HEK293T (cell line): Measurements from ENCODE around the gene FEM1B.

Experiments
- BHLHE40 ChIP-seq: fragments of 450-650 bp; IDR thresholded peaks from 2 replicates; pipeline ENCODE4 v1.6.1; 2016; ENCODE audit warnings: mild to moderate bottlenecking, moderate library complexity, borderline replicate concordance
- SP1 ChIP-seq: fragments of 450-650 bp; IDR thresholded peaks from 2 replicates; pipeline ENCODE4 v1.6.1; 2017
- TARDBP ChIP-seq: fragments of 450-650 bp; IDR thresholded peaks from 2 replicates; pipeline ENCODE4 v1.6.1; 2016

GRCh38 chr15:68285259-68285980 is 7.9 kb downstream of the FEM1B start:
- TF ChIP-seq TARDBP (no peak), SP1 (no peak), BHLHE40 (no peak)
